GM12874 (cell line): ENCODE measurements around the gene SLC35F3.

ENCODE experiments used
- CTCF ChIP-seq: IDR thresholded peaks from 2 replicates; pipeline ENCODE4 v1.5.1; 2011; ENCODE audit warnings: low read depth, mild to moderate bottlenecking, control low read depth, low read length, moderate library complexity; ENCODE audit not compliant: insufficient read depth

Gene SLC35F3

GRCh38 chr1:233936842-233937241 is 32.4 kb downstream of the SLC35F3 start:
- TF ChIP-seq CTCF, result no peak

- no peak for TF ChIP-seq CTCF
These were observed 34.0 kb downstream of the SLC35F3 start for GRCh38 chr1:233938476-233938875.

GRCh38 chr1:233939451-233939850 is 35.0 kb downstream of the SLC35F3 start:
- no peak for TF ChIP-seq CTCF

GRCh38 chr1:233940908-233941307 is 36.4 kb downstream of the SLC35F3 start:
- TF ChIP-seq CTCF, result no peak

- TF ChIP-seq CTCF, result no peak
These were observed 40.1 kb downstream of the SLC35F3 start for GRCh38 chr1:233944601-233945000.

GRCh38 chr1:233945573-233945972 is 41.1 kb downstream of the SLC35F3 start:
- TF ChIP-seq CTCF, result no peak

- TF ChIP-seq CTCF, result no peak
These were observed 41.5 kb downstream of the SLC35F3 start for GRCh38 chr1:233945979-233946378.

- no peak for TF ChIP-seq CTCF
These were observed 42.2 kb downstream of the SLC35F3 start for GRCh38 chr1:233946724-233947123.
